Measurements from ENCODE around the gene RENBP. TPM values are rescaled to one million over a fixed set of nuclear protein-coding genes. Genes with fewer than 3 reads are reported as not detected.
A peak's percentile ranks its signal among the peaks of the same experiment; 100 is the strongest.

RENBP gene
- polyA plus RNA-seq, 3 donors, result 2.7 to 125 (median 3.8) TPM

DNA sequence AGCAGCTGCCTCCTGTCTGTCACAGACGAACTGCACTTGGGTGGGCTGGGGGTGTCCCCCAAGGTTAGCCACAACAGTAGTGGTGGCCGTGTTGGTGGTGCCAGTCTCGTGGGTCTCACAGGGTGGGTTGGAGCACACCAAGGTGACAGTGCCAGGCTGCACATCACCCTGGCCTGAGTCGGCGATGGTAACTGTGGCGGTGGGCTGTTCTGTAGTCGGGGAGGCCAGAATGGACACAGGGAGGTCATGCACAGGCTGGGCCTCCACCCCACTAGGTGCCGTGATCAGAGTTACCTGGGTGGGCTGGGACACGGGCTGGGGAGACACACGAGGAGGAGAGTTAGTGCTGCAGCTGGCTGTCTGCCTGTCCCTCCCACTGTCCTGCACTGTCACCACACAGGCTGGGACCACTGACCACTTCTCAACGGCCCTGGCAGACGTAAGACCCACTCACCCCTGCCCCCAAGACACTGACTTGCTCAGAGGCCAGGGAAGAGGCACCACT, 10.8 kb upstream of the RENBP start:
- H3K4me2 ChIP-seq (replicated peaks; ENCODE audit: extremely low read depth, low read length, poor library complexity, severe bottlenecking), result no peak overlapping the region
- H3K36me3 ChIP-seq (replicated peaks in 1 of 2; ENCODE audit: control insufficient read depth in 1 of 2, insufficient read depth in 2 of 2, low read length in 2 of 2), result peaks cover 85 to 99% of the 10 kb centered on the region in 2 donors
- H2AFZ ChIP-seq (ENCODE audit: insufficient read depth, low read depth, low read length, poor library complexity, severe bottlenecking), result no peak overlapping the region
- H3K79me2 ChIP-seq (ENCODE audit: insufficient read depth, low read length), result peaks cover 10% of the 10 kb centered on the region
- no peaks in the 10 kb centered on the region for H3K4me1 ChIP-seq (ENCODE audit: control insufficient read depth in 1 of 2, insufficient read depth in 2 of 2, low read length in 2 of 2)
- no peaks in the 10 kb centered on the region for H3K27me3 ChIP-seq (ENCODE audit: control insufficient read depth in 2 of 2, insufficient read depth in 2 of 2, low read length in 2 of 2)
- Mint-ChIP-seq H3K4me3 (no peak overlapping the region), H3K4me1 (no peaks in the 10 kb centered on the region), H3K9me3 (peaks cover 0 to 8% (median 0%) of the 10 kb centered on the region in 7 donors), H3K36me3 (peaks cover 63 to 94% of the 10 kb centered on the region in 2 donors), H3K27me3 (ENCODE audit: low read depth in 3 of 3) (peaks cover 0 to 12% (median 0%) of the 10 kb centered on the region in 3 donors), H3K27ac (peak overlapping the region in 5 of 7 donors; percentile 26 to 81 (median 50))
- DNase-seq, result no peak
- TF ChIP-seq, protein P1, sequence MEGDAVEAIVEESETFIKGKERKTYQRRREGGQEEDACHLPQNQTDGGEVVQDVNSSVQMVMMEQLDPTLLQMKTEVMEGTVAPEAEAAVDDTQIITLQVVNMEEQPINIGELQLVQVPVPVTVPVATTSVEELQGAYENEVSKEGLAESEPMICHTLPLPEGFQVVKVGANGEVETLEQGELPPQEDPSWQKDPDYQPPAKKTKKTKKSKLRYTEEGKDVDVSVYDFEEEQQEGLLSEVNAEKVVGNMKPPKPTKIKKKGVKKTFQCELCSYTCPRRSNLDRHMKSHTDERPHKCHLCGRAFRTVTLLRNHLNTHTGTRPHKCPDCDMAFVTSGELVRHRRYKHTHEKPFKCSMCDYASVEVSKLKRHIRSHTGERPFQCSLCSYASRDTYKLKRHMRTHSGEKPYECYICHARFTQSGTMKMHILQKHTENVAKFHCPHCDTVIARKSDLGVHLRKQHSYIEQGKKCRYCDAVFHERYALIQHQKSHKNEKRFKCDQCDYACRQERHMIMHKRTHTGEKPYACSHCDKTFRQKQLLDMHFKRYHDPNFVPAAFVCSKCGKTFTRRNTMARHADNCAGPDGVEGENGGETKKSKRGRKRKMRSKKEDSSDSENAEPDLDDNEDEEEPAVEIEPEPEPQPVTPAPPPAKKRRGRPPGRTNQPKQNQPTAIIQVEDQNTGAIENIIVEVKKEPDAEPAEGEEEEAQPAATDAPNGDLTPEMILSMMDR (IDR thresholded peaks at IDR 0.05), result no peak
- intact Hi-C loops (cut with micrococcal nuclease), result loop anchor here in 1 of 2 donors (10.0 kb wide), 1 partner anchor 190 kb away; the partner anchor contains the start of gene PLXNB3
- H3K9ac ChIP-seq (ENCODE audit: insufficient read depth, low read length, poor library complexity, severe bottlenecking), result no peak overlapping the region
- H3K4me3 ChIP-seq (replicated peaks in 1 of 3; ENCODE audit: low read depth in 2 of 3, low read length in 3 of 3), result no peak overlapping the region
- H3K9me3 ChIP-seq (replicated peaks in 1 of 2; ENCODE audit: control insufficient read depth in 1 of 2, insufficient read depth in 1 of 2, low read length in 2 of 2), result no peaks in the 10 kb centered on the region
- H3K27ac ChIP-seq (ENCODE audit: low read depth in 1 of 2, low read length in 2 of 2), result no peak overlapping the region
- H4K20me1 ChIP-seq (ENCODE audit: insufficient read depth, low read length), result peaks cover 98% of the 10 kb centered on the region
- 93% methylated on average over 5 of the region's 12 CpGs for WGBS (ENCODE audit: insufficient coverage)

DNA sequence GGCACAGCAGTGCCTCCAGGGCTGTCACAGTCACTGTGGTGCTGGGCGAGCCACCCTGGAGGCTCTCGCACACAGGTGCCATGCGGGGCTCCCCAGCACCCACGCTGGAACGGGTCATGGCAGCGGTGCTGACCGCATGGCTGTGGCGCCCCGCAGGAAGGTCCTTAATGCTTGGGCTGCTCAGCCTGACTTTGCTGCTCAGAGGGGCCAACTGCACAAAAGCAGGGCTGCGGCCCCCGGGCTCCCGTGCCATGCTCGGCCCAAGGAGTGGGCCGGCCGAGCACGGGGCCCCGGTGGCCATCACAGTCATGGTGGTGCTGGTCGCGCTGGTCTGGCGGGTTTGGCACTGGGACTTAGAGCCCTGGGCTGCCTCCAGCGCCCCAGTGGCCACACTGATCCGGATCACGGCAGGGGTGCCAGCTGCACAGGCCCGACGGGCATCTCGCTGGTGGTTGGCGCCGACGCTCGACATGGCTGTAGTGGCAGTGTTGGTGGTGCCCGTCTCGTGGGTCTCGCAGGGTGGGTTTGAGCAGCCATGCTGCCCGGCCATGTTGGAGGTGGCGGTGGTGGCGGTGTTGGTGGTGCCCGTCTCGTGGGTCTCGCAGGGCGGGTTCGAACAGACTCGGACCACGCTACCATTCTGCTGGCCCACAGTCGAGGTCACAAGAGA, 10.2 kb upstream of the RENBP start:
- Histone ChIP-seq H2AFZ (ENCODE audit: insufficient read depth, low read depth, low read length, poor library complexity, severe bottlenecking) (no peak overlapping the region), H3K36me3 (replicated peaks in 1 of 2; ENCODE audit: control insufficient read depth in 1 of 2, insufficient read depth in 2 of 2, low read length in 2 of 2) (peaks cover 85 to 99% of the 10 kb centered on the region in 2 donors), H3K4me3 (replicated peaks in 1 of 3; ENCODE audit: low read depth in 2 of 3, low read length in 3 of 3) (no peak overlapping the region)

More for the DNA sequence above, 10.2 kb upstream of the RENBP start:
- Histone ChIP-seq H3K27ac (ENCODE audit: low read depth in 1 of 2, low read length in 2 of 2) (no peak overlapping the region), H3K4me2 (replicated peaks; ENCODE audit: extremely low read depth, low read length, poor library complexity, severe bottlenecking) (no peak overlapping the region), H3K9me3 (replicated peaks in 1 of 2; ENCODE audit: control insufficient read depth in 1 of 2, insufficient read depth in 1 of 2, low read length in 2 of 2) (no peaks in the 10 kb centered on the region), H3K4me1 (ENCODE audit: control insufficient read depth in 1 of 2, insufficient read depth in 2 of 2, low read length in 2 of 2) (no peaks in the 10 kb centered on the region), H4K20me1 (ENCODE audit: insufficient read depth, low read length) (peaks cover 98% of the 10 kb centered on the region), H3K79me2 (ENCODE audit: insufficient read depth, low read length) (peaks cover 6% of the 10 kb centered on the region), H3K27me3 (ENCODE audit: control insufficient read depth in 2 of 2, insufficient read depth in 2 of 2, low read length in 2 of 2) (no peaks in the 10 kb centered on the region), H3K9ac (ENCODE audit: insufficient read depth, low read length, poor library complexity, severe bottlenecking) (no peak overlapping the region)
- Mint-ChIP-seq H3K27me3 (ENCODE audit: low read depth in 3 of 3) (peaks cover 0 to 7% (median 0%) of the 10 kb centered on the region in 3 donors), H3K27ac (peak overlapping the region in 4 of 7 donors; percentile 40 to 81 (median 69)), H3K4me1 (peaks cover under 1% of the 10 kb centered on the region), H3K9me3 (peaks cover 0 to 3% (median 0%) of the 10 kb centered on the region in 7 donors), H3K4me3 (no peak overlapping the region), H3K36me3 (peaks cover 63 to 94% of the 10 kb centered on the region in 2 donors)
- WGBS (ENCODE audit: insufficient coverage), result 95% methylated on average over 20 of the region's 44 CpGs
- no peak for DNase-seq
- intact Hi-C loops (cut with micrococcal nuclease), result loop anchor here (5.0 to 10.0 kb wide), 3 partner anchors 37 to 192 kb away; partner anchors contain the start of gene PLXNB3 (in 2 of the 2)
- TF ChIP-seq, protein P1 (IDR thresholded peaks at IDR 0.05), result no peak

All from CD14-positive monocyte (primary cell).